BJ (cell line): ENCODE results near the gene SUGCT. TPM values are rescaled to one million over a fixed set of nuclear protein-coding genes. Genes with fewer than 3 reads are reported as not detected.

ENCODE experiments used
- CTCF ChIA-PET: fragments of 350-600 bp; formaldehyde crosslinking; extraction: SDS; loops from one replicate; lab custom pipeline; 2021; ENCODE audit warnings: antibody characterized with exemption, inconsistent platforms; lab: Yijun Ruan, JAX
- POLR2A ChIA-PET: fragments of 300-600 bp; sonication (Branson Sonifier 250); formaldehyde crosslinking; extraction: SDS; loops from one replicate; lab custom pipeline; 2021; ENCODE audit warnings: antibody characterized with exemption; lab: Charles Lee
- DNase-seq: peaks from one replicate; pipeline ENCODE4 v3.0.0-alpha.2; 2011; ENCODE audit warnings: low read depth
- H3K27me3 ChIP-seq: 2 replicates; pipeline ENCODE4 v1.6.0; 2011; ENCODE audit warnings: low read length; ENCODE audit not compliant: control insufficient read depth, insufficient read depth
- H3K36me3 ChIP-seq: 2 replicates; pipeline ENCODE4 v1.5.1; 2011; ENCODE audit warnings: low read length; ENCODE audit not compliant: control insufficient read depth, insufficient read depth
- H3K4me3 ChIP-seq: 2 replicates; pipeline ENCODE4 v1.5.1; 2011; ENCODE audit warnings: low read depth, mild to moderate bottlenecking, control low read depth, low read length
- polyA plus RNA-seq: library from polyadenylated mRNA; depleted of rRNA; stranded (reverse); fragments of >200 nt; gene quantifications from 2 replicates; pipeline ENCODE4 v1.2.3, GENCODE V29; 2011
- TF ChIP-seq, protein P1 (sequence below): IDR thresholded peaks from 2 replicates; pipeline ENCODE4 v1.5.1; 2011; ENCODE audit warnings: low read depth, mild to moderate bottlenecking, control low read depth, inconsistent platforms, low read length, moderate library complexity; ENCODE audit not compliant: insufficient read depth

Gene SUGCT
- polyA plus RNA-seq, 1 experiment: 10.6 TPM

DNA sequence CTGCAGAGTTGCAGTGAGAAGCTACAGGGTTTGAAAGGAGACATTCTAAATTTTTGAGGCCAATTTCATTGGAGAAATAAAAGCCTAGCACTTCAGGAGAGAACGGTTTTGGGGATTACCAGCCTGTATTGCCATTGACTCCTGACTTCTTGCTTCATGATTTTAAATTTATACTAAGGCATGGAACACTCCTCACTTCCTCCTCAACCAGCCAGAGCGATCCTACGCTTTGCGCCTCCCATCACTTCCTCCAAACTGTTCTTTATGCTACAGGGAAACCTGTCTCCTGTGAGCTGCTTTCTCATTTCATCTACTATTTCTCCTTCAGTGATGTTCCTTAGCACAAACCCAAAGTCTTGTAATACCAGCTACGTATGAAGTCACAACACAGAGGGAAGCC lies 495.1 kb downstream of the SUGCT start:
- H3K36me3 ChIP-seq: no peaks in the 10 kb centered on the region
- POLR2A ChIA-PET: no interaction called here
- DNase-seq: no peak
- H3K27me3 ChIP-seq: no peaks in the 10 kb centered on the region
- CTCF ChIA-PET: no interaction called here
- H3K4me3 ChIP-seq: no peak overlapping the region
- TF ChIP-seq, protein P1, sequence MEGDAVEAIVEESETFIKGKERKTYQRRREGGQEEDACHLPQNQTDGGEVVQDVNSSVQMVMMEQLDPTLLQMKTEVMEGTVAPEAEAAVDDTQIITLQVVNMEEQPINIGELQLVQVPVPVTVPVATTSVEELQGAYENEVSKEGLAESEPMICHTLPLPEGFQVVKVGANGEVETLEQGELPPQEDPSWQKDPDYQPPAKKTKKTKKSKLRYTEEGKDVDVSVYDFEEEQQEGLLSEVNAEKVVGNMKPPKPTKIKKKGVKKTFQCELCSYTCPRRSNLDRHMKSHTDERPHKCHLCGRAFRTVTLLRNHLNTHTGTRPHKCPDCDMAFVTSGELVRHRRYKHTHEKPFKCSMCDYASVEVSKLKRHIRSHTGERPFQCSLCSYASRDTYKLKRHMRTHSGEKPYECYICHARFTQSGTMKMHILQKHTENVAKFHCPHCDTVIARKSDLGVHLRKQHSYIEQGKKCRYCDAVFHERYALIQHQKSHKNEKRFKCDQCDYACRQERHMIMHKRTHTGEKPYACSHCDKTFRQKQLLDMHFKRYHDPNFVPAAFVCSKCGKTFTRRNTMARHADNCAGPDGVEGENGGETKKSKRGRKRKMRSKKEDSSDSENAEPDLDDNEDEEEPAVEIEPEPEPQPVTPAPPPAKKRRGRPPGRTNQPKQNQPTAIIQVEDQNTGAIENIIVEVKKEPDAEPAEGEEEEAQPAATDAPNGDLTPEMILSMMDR: no peak

DNA sequence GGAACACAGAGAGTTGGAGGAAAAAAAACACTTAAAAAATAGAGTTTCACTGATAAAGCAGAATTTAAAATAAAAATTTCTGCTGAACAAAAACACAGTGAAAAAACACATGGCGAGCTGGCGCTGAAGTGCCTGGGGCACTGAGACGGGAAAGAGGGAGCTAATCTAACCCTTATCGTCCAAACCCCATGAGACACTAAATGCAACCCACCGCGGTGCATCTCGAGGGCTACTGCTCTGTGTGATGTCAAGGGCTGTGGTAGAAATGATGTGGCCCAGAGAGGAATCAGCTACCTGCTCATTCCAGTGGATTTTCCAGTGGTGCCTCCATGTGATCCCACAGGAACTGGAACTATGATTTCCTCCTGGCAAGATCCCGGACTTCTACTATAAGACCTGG lies 499.3 kb downstream of the SUGCT start:
- H3K27me3 ChIP-seq: no peaks in the 10 kb centered on the region
- no peaks in the 10 kb centered on the region for H3K36me3 ChIP-seq
- H3K4me3 ChIP-seq: no peak overlapping the region
- POLR2A ChIA-PET: no interaction called here
- CTCF ChIA-PET: interaction anchor here (0.7 kb wide), 1 partner anchor 18 kb away, joined by 3 read pairs; no protein-coding TSS in a partner anchor
- TF ChIP-seq, protein P1: no peak
- no peak for DNase-seq

DNA sequence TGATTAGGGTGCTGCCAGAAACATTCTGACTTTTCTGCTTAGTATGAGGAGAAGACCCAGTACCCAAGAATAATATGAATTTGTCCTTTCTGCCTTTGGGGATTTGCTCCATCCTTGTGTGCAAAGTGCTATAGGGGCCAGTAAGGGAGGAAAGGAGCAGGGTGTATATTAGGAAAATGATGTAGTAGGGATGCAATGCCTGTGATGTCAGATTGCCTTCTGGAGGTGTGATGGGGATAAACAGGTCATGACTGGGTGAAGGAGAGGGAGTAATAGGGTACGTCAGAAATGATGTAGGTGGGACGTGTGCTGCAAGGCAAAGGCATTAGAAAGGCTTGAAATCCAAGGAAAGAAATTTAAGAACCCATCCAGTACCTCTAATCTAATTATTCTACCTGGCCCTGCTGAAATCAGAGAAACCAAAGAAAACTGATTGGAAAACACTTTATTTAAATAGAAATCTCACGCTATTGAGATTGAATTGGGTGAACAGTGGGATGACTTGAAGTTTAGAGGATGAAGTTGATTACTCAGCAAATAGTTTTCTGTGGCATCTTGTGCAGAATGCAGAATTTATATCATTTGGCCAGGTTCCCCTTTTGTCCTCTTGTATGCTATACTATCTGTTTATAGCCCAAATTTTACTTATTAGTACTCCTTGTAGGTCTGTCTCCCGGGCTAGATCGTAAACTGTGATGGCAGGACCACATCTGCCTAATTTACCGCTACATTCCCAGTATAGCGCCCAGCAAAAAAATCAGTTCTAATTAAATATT lies 503.9 kb downstream of the SUGCT start:
- ChIA-PET CTCF (no interaction called here), POLR2A (no interaction called here)
- TF ChIP-seq, protein P1: no peak
- Histone ChIP-seq H3K4me3 (no peak overlapping the region), H3K36me3 (no peaks in the 10 kb centered on the region), H3K27me3 (no peaks in the 10 kb centered on the region)
- no peak for DNase-seq

DNA sequence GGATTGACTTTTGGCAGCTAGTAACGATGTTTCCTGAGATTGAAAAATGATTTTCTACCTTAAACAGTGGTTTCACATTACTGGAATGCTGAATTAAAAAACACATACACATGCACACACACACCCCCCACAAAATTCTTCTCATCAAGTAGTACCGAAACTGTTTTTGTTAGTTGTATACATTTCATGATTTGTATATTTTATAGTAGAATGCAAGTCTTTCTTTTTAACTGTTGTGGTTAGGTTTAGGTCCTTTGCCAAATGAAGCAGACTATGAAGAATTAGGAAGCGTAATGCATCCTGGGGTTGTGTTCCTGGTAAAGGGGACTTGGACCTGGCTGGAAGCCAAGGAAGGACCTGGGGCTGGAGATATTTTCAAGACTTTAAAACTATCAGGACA lies 505.8 kb downstream of the SUGCT start:
- ChIA-PET CTCF (no interaction called here), POLR2A (no interaction called here)
- DNase-seq: no peak
- TF ChIP-seq, protein P1: no peak
- Histone ChIP-seq H3K36me3 (no peaks in the 10 kb centered on the region; the same call in 1 of the 2 replicates), H3K27me3 (no peaks in the 10 kb centered on the region), H3K4me3 (no peak overlapping the region)

DNA sequence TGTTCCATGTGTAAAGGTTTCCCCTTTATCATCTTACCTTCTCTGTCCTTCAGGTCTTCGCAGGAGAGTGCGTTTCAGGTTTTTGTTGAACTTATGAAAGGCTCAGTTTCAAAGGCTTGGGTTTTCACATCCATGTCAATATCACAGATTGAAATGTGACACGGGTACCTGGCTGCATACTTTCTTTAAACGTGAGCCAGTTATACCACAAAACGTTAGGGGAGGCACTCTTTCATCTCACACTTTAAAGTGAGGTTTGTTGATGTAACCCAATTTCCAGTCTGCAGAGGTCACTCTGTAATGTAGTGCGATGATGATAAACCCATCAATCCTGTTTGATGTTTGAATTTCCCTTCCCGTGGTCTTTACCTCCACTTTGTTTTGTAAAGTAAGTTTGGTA lies 506.9 kb downstream of the SUGCT start:
- Histone ChIP-seq H3K27me3 (no peaks in the 10 kb centered on the region), H3K4me3 (no peak overlapping the region), H3K36me3 (no peaks in the 10 kb centered on the region; the same call in 1 of the 2 replicates)
- TF ChIP-seq, protein P1: no peak
- no peak for DNase-seq
- CTCF ChIA-PET: no interaction called here
- POLR2A ChIA-PET: no interaction called here
